Tibial nerve (tissue), 4 donors: ENCODE data around the gene RIMKLB. TPM values are rescaled to one million over a fixed set of nuclear protein-coding genes. Genes with fewer than 3 reads are reported as not detected.

ENCODE experiments used
- DNase-seq, 2 donors: peaks; one replicate each; pipeline ENCODE4 v3.0.0-alpha.2; 2019; ENCODE audit warnings: low spot score in 2 of 2
- H3K27ac ChIP-seq, 4 donors: fragments of 200-600 bp; sonication (generic) in 3 of 4; one replicate each; pipeline ENCODE4 v1.5.1; 2017 to 2019; ENCODE audit warnings: mild to moderate bottlenecking in 1 of 4
- H3K27me3 ChIP-seq, 2 donors: fragments of 200-600 bp; sonication (generic) in 1 of 2; one replicate each; pipeline versions ENCODE4 v1.5.1 to v1.6.0; 2017 to 2019
- H3K36me3 ChIP-seq, 3 donors: fragments of 200-600 bp; sonication (generic); one replicate each; pipeline ENCODE4 v1.5.1; 2018 to 2019
- H3K4me1 ChIP-seq, 4 donors: fragments of 200-600 bp; sonication (generic) in 3 of 4; one replicate each; pipeline ENCODE4 v1.5.1; 2017 to 2019
- H3K4me3 ChIP-seq, 4 donors: fragments of 200-600 bp; sonication (generic) in 3 of 4; one replicate each; pipeline ENCODE4 v1.5.1; 2017 to 2019; ENCODE audit warnings: mild to moderate bottlenecking in 1 of 4, moderate library complexity in 1 of 4
- H3K9me3 ChIP-seq, 4 donors: fragments of 200-600 bp; sonication (generic) in 3 of 4; one replicate each; pipeline ENCODE4 v1.5.1; 2017 to 2019
- CTCF ChIP-seq, 5 experiments: fragments of 200-600 bp in 3 of 5; fragments of 450-650 bp in 2 of 5; sonication (generic) in 3 of 5; IDR thresholded peaks; one replicate each; pipeline ENCODE4 v1.5.1; 2016 to 2019; ENCODE audit warnings: antibody characterized with exemption in 5 of 5, mild to moderate bottlenecking in 3 of 5, moderate library complexity in 2 of 5
- EP300 ChIP-seq, 2 donors: sonication (generic); formaldehyde crosslinking; IDR thresholded peaks; one replicate each; pipeline ENCODE4 v1.6.1; 2017; ENCODE audit warnings: antibody characterized with exemption in 2 of 2, mild to moderate bottlenecking in 1 of 2
- POLR2A ChIP-seq, 2 donors: fragments of 450-650 bp; IDR thresholded peaks; one replicate each; pipeline ENCODE4 v1.6.1; 2017; ENCODE audit warnings: antibody characterized with exemption in 2 of 2, mild to moderate bottlenecking in 2 of 2, moderate library complexity in 2 of 2
- WGBS, 2 donors: methylation state at CpG; one replicate each; pipeline ENCODE4 v1.1.5; 2018; 5-methylcytosine and 5-hydroxymethylcytosine counted together
- total RNA-seq, 4 donors: library from RNA; depleted of rRNA; stranded (reverse); fragments of >200 nt; gene quantifications; one replicate each; pipeline ENCODE4 v1.1.0, GENCODE V29; 2016

Gene RIMKLB
- total RNA-seq, 4 donors from 2014 or later: 53.4 to 76.6 (median 68.9) TPM

- Histone ChIP-seq H3K4me1 (peaks cover 0 to 61% (median 12%) of the 10 kb centered on the region in 4 donors), H3K27me3 (no peaks in the 10 kb centered on the region), H3K36me3 (no peaks in the 10 kb centered on the region), H3K4me3 (peak overlapping the region; percentile 68 to 100 (median 90)), H3K9me3 (no peaks in the 10 kb centered on the region), H3K27ac (peak overlapping the region; percentile 85 to 99 (median 93))
- TF ChIP-seq POLR2A (IDR thresholded peaks at IDR 0.05) (no peak), EP300 (IDR thresholded peaks at IDR 0.05) (no peak), CTCF (IDR thresholded peaks at IDR 0.05) (no peak)
- no peak for DNase-seq
- 10 to 16% methylated on average over 2 of the region's 2 CpGs for WGBS, 2 donors
These were observed 1.1 kb downstream of the RIMKLB start for GRCh38 chr12:8698879-8699278.

- Histone ChIP-seq H3K4me1 (peaks cover 0 to 61% (median 12%) of the 10 kb centered on the region in 4 donors), H3K27me3 (no peaks in the 10 kb centered on the region), H3K9me3 (no peaks in the 10 kb centered on the region), H3K4me3 (no peak overlapping the region), H3K27ac (peak overlapping the region in 3 of 4 donors; percentile 39 to 99 (median 96)), H3K36me3 (no peaks in the 10 kb centered on the region)
- WGBS, 2 donors: 15 to 22% methylated on average over 4 of the region's 4 CpGs
- TF ChIP-seq POLR2A (IDR thresholded peaks at IDR 0.05) (no peak), CTCF (IDR thresholded peaks at IDR 0.05) (no peak), EP300 (IDR thresholded peaks at IDR 0.05) (no peak)
- no peak for DNase-seq
These were observed 1.9 kb downstream of the RIMKLB start for GRCh38 chr12:8699714-8700113.

GRCh38 chr12:8701046-8701660 is 3.4 kb downstream of the RIMKLB start:
- WGBS, 2 donors: 62 to 64% methylated on average over 6 of the region's 6 CpGs

GRCh38 chr12:8702159-8702558 is 4.4 kb downstream of the RIMKLB start:
- Histone ChIP-seq H3K4me3 (no peak overlapping the region), H3K9me3 (no peaks in the 10 kb centered on the region), H3K4me1 (peaks cover 0 to 50% (median 12%) of the 10 kb centered on the region in 4 donors), H3K27ac (peak overlapping the region in 3 of 4 donors; percentile 16 to 96 (median 46)), H3K36me3 (no peaks in the 10 kb centered on the region), H3K27me3 (no peaks in the 10 kb centered on the region)
- no peak for DNase-seq
- TF ChIP-seq EP300 (IDR thresholded peaks at IDR 0.05): no peak
- no peak for TF ChIP-seq POLR2A (IDR thresholded peaks at IDR 0.05)
- no peak for TF ChIP-seq CTCF (IDR thresholded peaks at IDR 0.05)
- 68 to 77% methylated on average over 4 of the region's 4 CpGs for WGBS, 2 donors

More at GRCh38 chr12:8701046-8701660, 3.4 kb downstream of the RIMKLB start:
- Histone ChIP-seq H3K4me1 (peaks cover 0 to 59% (median 12%) of the 10 kb centered on the region in 4 donors), H3K36me3 (no peaks in the 10 kb centered on the region), H3K4me3 (peak overlapping the region in 1 of 4 donors; percentile 10), H3K27me3 (no peaks in the 10 kb centered on the region), H3K27ac (peak overlapping the region in 2 of 4 donors; percentile 96 to 99), H3K9me3 (no peaks in the 10 kb centered on the region)
- DNase-seq: no peak
- TF ChIP-seq CTCF (IDR thresholded peaks at IDR 0.05) (no peak), POLR2A (IDR thresholded peaks at IDR 0.05) (no peak), EP300 (IDR thresholded peaks at IDR 0.05) (no peak)

GRCh38 chr12:8709124-8709830 is 11.5 kb downstream of the RIMKLB start:
- Histone ChIP-seq H3K27me3 (no peaks in the 10 kb centered on the region), H3K4me1 (peaks cover 0 to 57% (median 14%) of the 10 kb centered on the region in 4 donors), H3K27ac (peak overlapping the region; percentile 24 to 79 (median 70)), H3K36me3 (peaks cover 0 to 8% (median 0%) of the 10 kb centered on the region in 3 donors), H3K9me3 (no peaks in the 10 kb centered on the region), H3K4me3 (peak overlapping the region; percentile 10 to 44 (median 28))
- no peak for DNase-seq
- TF ChIP-seq EP300 (IDR thresholded peaks at IDR 0.05) (peak in 1 of 2 donors; percentile 10), CTCF (IDR thresholded peaks at IDR 0.05) (no peak), POLR2A (IDR thresholded peaks at IDR 0.05) (no peak)
- 41 to 57% methylated on average over 6 of the region's 6 CpGs for WGBS, 2 donors
